Rectal smooth muscle tissue (tissue), 1 donor: Measurements from ENCODE around the gene ZFP36.
"Not testable (repeated sequence)": the region's sequence is repeated elsewhere in the genome, so short reads cannot be mapped to it uniquely, and the experiment has no call there.

ENCODE experiments used
- H3K27ac ChIP-seq: one replicate; pipeline ENCODE4 v1.7.0; 2013; ENCODE audit warnings: low read depth, low read length, inconsistent platforms
- H3K27me3 ChIP-seq: one replicate; pipeline ENCODE4 v1.7.0; 2013; ENCODE audit warnings: low read length; ENCODE audit not compliant: control insufficient read depth, insufficient read depth
- H3K36me3 ChIP-seq: one replicate; pipeline ENCODE4 v1.7.0; 2013; ENCODE audit warnings: low read length; ENCODE audit not compliant: control insufficient read depth, insufficient read depth
- H3K4me1 ChIP-seq: one replicate; pipeline ENCODE4 v1.7.0; 2013; ENCODE audit warnings: low read length; ENCODE audit not compliant: control insufficient read depth, insufficient read depth
- H3K4me3 ChIP-seq: one replicate; pipeline ENCODE4 v1.7.0; 2013; ENCODE audit warnings: low read length
- H3K9ac ChIP-seq: one replicate; pipeline ENCODE4 v1.7.0; 2013; ENCODE audit warnings: low read length

ZFP36 gene

GRCh38 chr19:39435499-39436349, 29.1 kb downstream of the ZFP36 start, which contains the start of gene RPS16:
Gene RPS16 (minus strand): TSS chr19:39435949. CDS start chr19:39435895, 54 bp downstream.
- H3K36me3 ChIP-seq = peaks cover 16% of the 10 kb centered on the region
- H3K9ac ChIP-seq = peak within 1 kb of the TSS; percentile 93
- peak within 1 kb of the TSS; percentile 92 for H3K27ac ChIP-seq
- no peaks in the 10 kb centered on the region for H3K27me3 ChIP-seq
- peak within 1 kb of the TSS; percentile 95 for H3K4me3 ChIP-seq
- H3K4me1 ChIP-seq = peaks cover 15% of the 10 kb centered on the region

DNA sequence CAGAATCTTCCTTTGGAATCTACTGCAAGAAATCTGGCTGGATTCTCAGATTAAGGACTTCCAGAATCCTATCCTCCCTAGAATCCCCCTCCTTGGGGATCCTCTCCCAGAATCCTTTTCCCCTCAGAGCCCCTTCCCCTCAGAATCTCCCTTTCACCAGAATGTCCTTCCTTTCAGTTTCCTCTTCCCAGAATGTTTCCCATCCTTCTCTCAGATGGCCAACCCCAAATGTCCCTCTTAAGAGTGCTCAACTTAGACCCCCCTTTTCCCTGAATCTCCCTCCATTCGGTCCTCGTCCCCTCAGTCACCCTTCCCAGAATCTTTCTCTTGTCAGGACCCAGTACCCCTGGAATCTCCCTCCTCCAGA, 29.7 kb downstream of the ZFP36 start:
- H3K36me3 ChIP-seq = peaks cover 16% of the 10 kb centered on the region
- peaks cover 15% of the 10 kb centered on the region for H3K4me1 ChIP-seq
- H3K27ac ChIP-seq = peak overlapping the region; percentile 92
- no peaks in the 10 kb centered on the region for H3K27me3 ChIP-seq
- peak overlapping the region; percentile 69 for H3K4me3 ChIP-seq
- H3K9ac ChIP-seq = peak overlapping the region; percentile 57

DNA sequence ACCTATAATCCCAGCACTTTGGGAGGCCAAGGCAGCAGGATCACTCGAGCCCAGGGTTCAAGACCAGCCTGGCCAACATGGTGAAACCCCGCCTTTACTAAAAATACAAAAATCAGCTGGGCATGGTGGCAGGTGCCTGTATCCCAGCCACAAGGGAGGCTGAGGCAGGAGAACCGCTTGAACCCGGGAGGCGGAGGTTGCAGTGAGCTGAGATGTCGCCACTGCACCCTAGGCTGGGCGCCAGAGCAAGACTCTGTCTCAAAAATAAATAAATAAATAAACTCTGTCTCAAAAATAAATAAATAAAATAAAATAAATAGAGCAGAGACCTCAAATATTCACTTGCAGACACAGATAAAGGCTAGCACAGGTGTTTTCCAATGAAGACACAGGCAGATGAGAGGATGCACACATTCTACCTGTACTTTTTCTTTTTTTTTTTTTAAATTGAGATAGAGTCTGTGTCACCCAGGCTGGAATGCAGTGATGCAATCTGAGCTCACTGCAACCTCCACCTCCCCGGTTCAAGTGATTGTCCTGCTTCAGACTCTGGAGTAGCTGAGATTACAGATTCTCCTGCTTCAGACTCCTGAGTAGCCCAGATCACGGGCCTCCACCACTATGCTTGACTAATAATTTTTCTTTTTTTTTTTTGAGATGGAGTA, 31.8 kb downstream of the ZFP36 start:
- H3K27me3 ChIP-seq = no peaks in the 10 kb centered on the region
- H3K36me3 ChIP-seq = peaks cover 4% of the 10 kb centered on the region
- H3K27ac ChIP-seq = no peak overlapping the region
- H3K4me1 ChIP-seq = peaks cover 15% of the 10 kb centered on the region
- H3K9ac ChIP-seq = no peak overlapping the region
- no peak overlapping the region for H3K4me3 ChIP-seq

DNA sequence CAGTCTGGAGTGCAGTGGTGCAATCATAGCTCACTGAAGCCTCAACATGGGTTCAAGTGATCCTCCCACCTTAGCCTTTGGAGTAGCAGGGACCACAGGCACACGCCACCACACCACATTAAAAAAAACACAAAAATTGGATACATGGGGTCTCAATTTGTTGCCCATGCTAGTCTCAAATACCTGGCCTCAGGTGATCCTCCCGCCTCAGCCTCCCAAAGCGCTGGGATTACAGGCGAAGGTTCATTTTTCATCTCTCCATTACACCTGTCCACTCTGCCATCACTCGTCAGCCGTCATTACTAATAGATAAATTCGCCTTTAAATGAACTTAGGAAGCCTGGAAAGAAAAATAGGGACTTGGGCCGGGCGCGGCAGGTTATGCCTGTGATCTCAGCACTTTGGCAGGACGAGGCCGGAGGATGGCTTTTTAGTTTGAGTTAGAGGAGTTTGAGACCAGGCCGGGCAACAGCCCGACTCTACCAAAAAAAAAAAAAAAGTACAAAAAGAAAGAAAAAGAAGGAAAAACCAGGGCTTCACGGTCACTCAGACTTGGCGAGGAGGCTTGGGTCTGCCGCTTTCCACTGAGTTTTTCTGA, 38.0 kb downstream of the ZFP36 start:
- Histone ChIP-seq H3K4me3 (peak overlapping the region; percentile 99), H3K36me3 (no peaks in the 10 kb centered on the region), H3K4me1 (no peaks in the 10 kb centered on the region), H3K27ac (peak overlapping the region; percentile 97), H3K27me3 (no peaks in the 10 kb centered on the region), H3K9ac (peak overlapping the region; percentile 90)

- H3K27ac ChIP-seq = peak within 1 kb of the TSS; percentile 97
- peak within 1 kb of the TSS; percentile 98 for H3K9ac ChIP-seq
- H3K36me3 ChIP-seq = no peaks in the 10 kb centered on the region
- H3K4me3 ChIP-seq = peak within 1 kb of the TSS; percentile 99
- H3K27me3 ChIP-seq = no peaks in the 10 kb centered on the region
- no peaks in the 10 kb centered on the region for H3K4me1 ChIP-seq
These were observed 38.8 kb downstream of the ZFP36 start, which contains the start of gene SUPT5H for GRCh38 chr19:39445196-39446111. Gene SUPT5H (plus strand): TSS chr19:39445582. CDS start chr19:39445891, 309 bp downstream.

DNA sequence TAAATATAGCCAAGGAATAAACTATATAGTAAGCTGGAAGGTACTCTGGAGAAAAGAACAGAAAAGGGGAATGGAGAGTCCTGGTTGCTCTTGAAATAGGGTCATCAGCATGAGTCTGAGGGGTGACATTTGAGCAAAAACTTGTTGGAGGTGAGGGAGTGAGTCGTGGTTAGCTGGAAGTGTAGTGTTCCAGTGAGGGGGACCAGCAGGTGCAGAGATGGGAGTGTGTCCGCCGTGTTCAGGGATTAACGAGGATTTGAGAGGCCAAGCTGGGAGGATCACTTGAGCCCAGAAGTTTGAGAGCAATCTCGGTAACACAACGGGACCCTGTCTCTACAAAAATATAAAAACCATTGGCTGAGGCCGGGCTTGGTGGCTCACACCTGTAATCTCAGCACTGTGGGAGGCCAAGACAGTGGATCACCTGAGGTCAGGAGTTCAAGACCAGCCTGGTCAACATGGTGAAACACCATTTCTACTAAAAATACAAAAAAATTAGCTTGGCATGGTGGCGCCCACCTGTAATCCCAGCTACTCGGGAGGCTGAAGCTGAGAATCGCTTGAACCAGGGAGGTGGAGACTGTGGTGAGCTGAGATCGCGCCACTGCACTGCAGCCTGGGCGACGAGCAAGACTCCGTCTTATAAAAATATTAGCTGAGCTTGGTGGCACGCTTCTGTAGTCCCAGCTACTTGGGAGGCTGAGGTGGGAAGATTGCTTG, 39.9 kb downstream of the ZFP36 start:
- peak overlapping the region; percentile 99 for H3K4me3 ChIP-seq
- H3K27me3 ChIP-seq = no peaks in the 10 kb centered on the region
- H3K4me1 ChIP-seq = no peaks in the 10 kb centered on the region
- no peak overlapping the region for H3K27ac ChIP-seq
- no peaks in the 10 kb centered on the region for H3K36me3 ChIP-seq
- H3K9ac ChIP-seq = peak overlapping the region; percentile 98

GRCh38 chr19:39448271-39448670, 41.6 kb downstream of the ZFP36 start:
- Histone ChIP-seq H3K36me3 (peaks cover 3% of the 10 kb centered on the region), H3K27me3 (no peaks in the 10 kb centered on the region), H3K4me3 (no peak overlapping the region), H3K27ac (no peak overlapping the region), H3K4me1 (no peaks in the 10 kb centered on the region), H3K9ac (no peak overlapping the region)

GRCh38 chr19:39449116-39449797, 42.6 kb downstream of the ZFP36 start:
- peaks cover 4% of the 10 kb centered on the region for H3K36me3 ChIP-seq
- no peaks in the 10 kb centered on the region for H3K27me3 ChIP-seq
- no peak overlapping the region for H3K9ac ChIP-seq
- no peak overlapping the region for H3K27ac ChIP-seq
- H3K4me1 ChIP-seq = no peaks in the 10 kb centered on the region
- H3K4me3 ChIP-seq = no peak overlapping the region

DNA sequence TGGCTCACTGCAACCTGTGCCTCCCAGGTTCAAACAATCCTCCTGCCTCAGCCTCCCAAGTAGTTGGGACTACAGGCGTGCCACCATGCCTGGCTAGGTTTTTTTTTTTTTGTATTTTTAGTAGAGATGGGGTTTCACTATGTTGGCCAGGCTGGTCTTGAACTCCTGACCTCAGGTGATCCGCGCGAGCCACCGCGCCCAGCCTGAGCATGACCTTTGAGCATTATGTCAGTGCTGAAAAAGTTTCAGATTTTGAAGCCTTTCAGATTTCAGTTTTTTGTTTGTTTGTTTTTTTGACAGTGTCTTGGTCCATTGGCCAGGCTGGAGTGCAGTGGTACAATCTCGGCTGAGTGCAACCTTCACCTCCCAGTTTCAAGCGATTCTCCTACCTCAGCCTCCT, 44.6 kb downstream of the ZFP36 start:
- not testable (repeated sequence) for H3K36me3 ChIP-seq, H3K4me3 ChIP-seq, H3K4me1 ChIP-seq, H3K27me3 ChIP-seq, H3K27ac ChIP-seq, H3K9ac ChIP-seq
